Ecto neural progenitor cell (in vitro differentiated cells): ENCODE measurements around the gene PKNOX2.

Experiments used
- DNase-seq: peaks from one replicate; pipeline ENCODE4 v3.0.0-alpha.2; 2018; ENCODE audit warnings: low spot score

The PKNOX2 gene

GRCh38 chr11:125173027-125173426 lies 8.5 kb downstream of the PKNOX2 start:
- DNase-seq: no peak

DNA sequence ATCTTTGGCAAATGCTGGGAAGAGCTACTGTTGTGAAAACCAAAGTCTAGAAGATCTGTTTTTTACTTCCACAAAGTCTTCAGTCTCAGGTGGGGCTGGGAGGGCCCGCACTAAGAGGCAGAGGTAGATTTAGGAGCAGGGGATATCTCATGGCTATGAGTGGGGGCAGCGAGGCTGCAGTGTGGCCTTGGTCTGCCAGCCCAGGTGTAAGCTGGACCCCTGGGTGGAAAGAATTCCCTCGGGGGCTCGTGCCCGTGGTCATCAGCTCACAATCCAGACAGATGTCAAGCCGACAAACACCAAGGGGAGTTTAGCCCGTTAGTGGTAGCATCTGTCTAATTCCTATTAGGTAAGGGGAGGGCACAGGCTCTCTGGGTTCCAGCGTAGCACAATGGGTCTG lies 9.0 kb downstream of the PKNOX2 start:
- DNase-seq: no peak

DNA sequence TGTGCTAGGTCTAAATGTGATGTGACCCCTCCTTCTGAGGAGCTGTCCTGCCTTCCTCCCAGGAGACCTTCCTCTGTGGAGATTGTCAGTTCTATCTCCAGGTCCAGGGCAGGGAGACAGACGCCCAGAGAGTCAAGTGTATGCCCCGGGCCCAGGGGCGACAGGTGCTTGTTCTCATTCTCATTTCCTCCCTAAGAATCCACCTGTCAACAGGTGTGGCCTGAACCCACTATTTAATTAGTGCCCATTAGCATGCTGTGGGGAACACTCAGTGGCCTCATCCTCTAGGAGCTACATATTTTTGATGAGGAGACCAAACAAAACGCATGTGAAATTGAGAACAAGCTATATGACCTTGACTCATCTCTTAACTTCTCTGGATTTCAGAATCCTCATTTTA lies 9.5 kb downstream of the PKNOX2 start:
- no peak for DNase-seq

GRCh38 chr11:125174686-125175085 lies 10.1 kb downstream of the PKNOX2 start:
- no peak for DNase-seq

DNA sequence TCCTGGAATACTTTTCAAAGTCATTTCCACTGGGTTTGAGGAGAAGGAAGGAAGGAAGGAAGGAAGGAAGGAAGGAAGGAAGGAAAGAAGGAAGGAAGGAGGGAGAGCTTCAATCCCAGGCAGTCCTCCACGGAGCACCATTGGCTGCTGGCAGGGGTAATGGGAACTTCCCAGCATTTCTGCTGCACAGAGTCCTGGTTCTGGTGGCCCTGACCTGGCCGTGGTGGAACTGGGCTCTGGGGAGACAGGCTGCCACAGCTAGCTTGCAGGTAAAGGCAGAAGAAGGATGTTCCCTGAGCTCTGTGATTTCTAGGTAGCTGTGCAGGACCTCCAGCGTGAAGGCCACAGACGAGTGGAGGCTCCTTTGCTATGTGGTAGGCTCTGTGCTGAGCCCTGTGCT lies 10.6 kb downstream of the PKNOX2 start:
- no peak for DNase-seq

GRCh38 chr11:125175896-125176575 lies 11.5 kb downstream of the PKNOX2 start:
- no peak for DNase-seq

DNA sequence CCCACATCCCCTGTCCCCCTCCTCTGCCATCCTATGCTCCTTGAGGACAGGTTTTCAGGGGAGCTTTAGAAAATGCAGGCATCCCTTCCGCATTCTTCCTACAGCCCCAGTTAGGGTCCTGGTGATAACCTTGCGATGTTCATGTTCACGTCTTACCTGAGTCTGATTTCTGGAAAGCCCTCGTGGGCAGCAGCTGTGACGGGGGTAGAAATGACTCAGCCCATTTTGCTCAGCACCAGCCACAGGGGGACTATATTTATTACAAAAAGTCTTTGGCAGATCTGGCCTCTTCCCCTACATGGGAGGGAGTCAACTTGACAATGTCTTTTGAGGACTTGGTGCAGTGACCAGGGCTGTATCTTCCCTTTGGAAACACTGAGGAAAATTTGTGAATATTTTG lies 12.3 kb downstream of the PKNOX2 start:
- DNase-seq: no peak

DNA sequence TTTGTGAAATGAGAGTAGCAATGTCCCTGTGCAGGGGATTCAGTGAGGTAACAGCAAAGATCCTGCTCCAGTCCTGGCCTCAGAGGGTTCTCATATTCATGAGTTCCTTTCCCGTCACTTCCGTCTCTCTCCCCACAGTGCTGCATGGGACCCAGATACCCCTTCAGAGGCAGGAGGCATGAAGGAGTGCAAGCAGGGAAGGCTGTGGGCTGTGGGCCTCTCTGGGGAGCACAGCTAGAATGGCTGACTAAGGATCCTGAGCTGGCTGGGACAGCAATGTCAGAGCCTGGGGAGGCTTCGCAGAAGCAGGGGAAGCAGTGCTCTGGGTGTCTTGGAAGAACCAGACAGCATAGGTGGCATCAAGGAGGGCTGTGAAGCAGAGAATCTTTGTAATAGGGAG lies 13.0 kb downstream of the PKNOX2 start:
- DNase-seq: no peak

- no peak for DNase-seq
Measured at GRCh38 chr11:125179346-125179745, 14.8 kb downstream of the PKNOX2 start.

DNA sequence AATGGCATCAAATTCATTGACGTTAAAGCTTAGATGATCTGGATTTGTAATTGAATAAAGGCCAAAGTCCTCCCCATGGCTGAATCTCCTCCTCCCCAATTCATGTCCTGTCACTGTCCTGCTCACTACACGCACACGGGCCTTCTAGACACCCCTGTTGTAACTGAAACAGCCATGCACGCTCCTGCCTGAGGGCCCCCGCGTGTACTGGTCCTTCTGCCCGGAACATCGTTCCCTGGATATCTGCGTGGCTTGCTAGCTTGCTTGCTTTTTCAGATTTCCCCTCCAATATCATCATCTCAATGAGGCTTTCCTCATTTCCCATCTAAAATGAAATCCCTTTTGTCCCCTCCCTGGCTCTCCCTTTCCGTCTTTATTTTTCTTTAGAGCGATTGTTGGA lies 15.3 kb downstream of the PKNOX2 start:
- DNase-seq: no peak

- DNase-seq: no peak
Measured at GRCh38 chr11:125180413-125181305, 16.1 kb downstream of the PKNOX2 start.

GRCh38 chr11:125182573-125182972 lies 18.0 kb downstream of the PKNOX2 start:
- no peak for DNase-seq

DNA sequence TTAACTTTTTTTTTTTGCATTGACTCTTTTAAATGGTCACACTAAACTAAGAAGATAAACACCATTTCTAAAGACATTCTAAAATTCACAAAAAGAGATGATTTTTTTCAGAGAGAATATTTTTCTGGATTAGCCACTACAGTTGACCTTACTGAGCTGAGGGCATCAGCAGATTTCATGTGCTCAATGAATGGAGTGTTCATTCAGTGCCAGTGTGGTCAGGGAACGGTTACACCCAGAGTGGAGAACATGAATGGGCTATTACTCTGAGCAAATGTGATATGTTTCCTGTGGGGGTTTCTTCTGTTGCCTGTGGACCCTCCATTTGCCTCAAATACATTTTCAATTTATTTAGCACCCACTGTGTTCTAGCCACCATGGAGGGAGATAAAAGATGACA lies 19.1 kb downstream of the PKNOX2 start:
- DNase-seq: no peak

DNA sequence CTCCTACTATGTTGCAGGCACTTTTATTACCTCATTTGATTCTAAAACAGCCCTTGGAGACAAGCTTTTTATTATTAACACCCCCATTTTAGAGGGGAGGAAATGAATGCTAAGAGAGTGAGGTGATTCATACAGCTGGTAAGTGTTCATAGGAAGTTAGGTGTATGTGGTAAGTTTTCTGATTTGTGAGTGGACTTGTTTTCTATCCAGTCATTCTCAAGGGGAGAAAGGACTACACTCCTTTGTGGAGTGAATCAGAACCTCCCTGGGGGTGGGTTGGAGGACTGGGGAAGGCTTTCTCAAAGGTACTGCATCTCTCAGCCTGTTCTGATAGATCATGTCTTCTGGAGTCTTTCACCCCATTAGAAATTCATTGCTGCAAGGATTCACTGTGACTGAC lies 23.5 kb downstream of the PKNOX2 start:
- DNase-seq: no peak

- DNase-seq: no peak
Measured at GRCh38 chr11:125190566-125190965, 26.0 kb downstream of the PKNOX2 start.

GRCh38 chr11:125192183-125192582 lies 27.6 kb downstream of the PKNOX2 start:
- no peak for DNase-seq

GRCh38 chr11:125192717-125193415 lies 28.3 kb downstream of the PKNOX2 start:
- DNase-seq: no peak

DNA sequence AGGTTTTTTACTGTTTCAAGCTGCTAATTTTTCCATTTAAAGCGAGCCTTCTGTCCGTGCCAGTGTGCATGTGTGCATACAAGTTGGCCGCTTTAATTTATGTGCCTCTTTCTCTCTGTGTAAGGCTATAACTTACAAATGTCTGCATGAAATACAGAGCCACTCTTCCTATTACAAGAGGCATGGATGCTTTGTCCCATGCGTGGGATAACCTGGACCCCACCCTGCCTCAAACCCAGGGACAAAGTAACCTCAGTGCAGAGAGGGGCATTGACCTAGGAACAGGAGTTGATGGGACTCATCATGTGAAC lies 28.8 kb downstream of the PKNOX2 start:
- DNase-seq: no peak

- no peak for DNase-seq
Measured at GRCh38 chr11:125193841-125194240, 29.3 kb downstream of the PKNOX2 start.

- no peak for DNase-seq
Measured at GRCh38 chr11:125199915-125200314, 35.4 kb downstream of the PKNOX2 start.

GRCh38 chr11:125200441-125200840 lies 35.9 kb downstream of the PKNOX2 start:
- no peak for DNase-seq

GRCh38 chr11:125201525-125202141 lies 37.1 kb downstream of the PKNOX2 start:
- DNase-seq: no peak
